ENCODE measurements around the gene ALPI.

- no peak for TF ChIP-seq CTCF (IDR thresholded peaks at IDR 0.05)
- TF ChIP-seq EZH2phosphoT487 (IDR thresholded peaks at IDR 0.05) = no peak
Observed at GRCh38 chr2:232501794-232502390, 45.9 kb downstream of the ALPI start.
